ENCODE data around the gene RHOBTB1. TPM values are rescaled to one million over a fixed set of nuclear protein-coding genes. Genes with fewer than 3 reads are reported as not detected.

Gene RHOBTB1
- total RNA-seq, 1 donor from 2014 or later: 17.2 TPM

DNA sequence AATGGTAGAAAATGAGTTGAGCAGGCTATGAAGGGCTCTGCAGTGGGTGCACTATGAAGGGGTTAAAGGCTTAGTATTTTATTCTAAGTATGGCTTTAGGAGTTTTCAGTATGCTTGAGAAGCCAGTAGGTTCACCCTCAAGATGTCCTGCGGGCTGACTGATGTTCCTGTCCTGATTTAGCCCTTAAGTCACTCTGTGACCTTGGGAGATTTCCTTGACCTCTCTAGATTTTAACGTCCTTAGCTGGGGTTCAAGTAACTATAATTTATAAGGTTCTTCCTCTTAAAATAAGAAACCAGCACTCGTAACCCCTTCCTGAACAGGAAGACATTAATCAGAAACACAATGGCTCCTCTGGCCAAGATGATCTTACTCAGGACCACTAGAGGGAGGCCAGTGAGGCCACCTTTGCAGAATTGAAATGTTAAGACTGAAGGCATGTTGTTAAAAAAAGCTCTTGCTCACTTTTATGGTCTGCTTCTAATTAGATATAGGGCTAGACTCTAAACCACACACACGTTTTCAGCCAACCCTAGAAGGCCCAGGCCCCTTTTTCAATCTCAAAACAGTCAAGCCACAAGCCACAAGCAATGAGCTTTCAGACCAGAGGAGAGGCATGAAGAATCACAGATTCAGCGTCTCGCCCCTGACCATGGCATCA, 123.8 kb downstream of the RHOBTB1 start:
- H3K4me1 Mint-ChIP-seq (ENCODE audit: unreplicated experiment): peaks cover 33% of the 10 kb centered on the region
- no peak overlapping the region for H3K4me3 Mint-ChIP-seq (ENCODE audit: unreplicated experiment)
- no peaks in the 10 kb centered on the region for H3K9me3 Mint-ChIP-seq (ENCODE audit: unreplicated experiment)
- H3K27ac Mint-ChIP-seq (ENCODE audit: unreplicated experiment): no peak overlapping the region
- no peaks in the 10 kb centered on the region for H3K27me3 Mint-ChIP-seq (ENCODE audit: unreplicated experiment)
- no peaks in the 10 kb centered on the region for H3K36me3 Mint-ChIP-seq (ENCODE audit: unreplicated experiment)
- no peak for DNase-seq (ENCODE audit: extremely low spot score, unreplicated experiment)
- TF ChIP-seq, protein P1, sequence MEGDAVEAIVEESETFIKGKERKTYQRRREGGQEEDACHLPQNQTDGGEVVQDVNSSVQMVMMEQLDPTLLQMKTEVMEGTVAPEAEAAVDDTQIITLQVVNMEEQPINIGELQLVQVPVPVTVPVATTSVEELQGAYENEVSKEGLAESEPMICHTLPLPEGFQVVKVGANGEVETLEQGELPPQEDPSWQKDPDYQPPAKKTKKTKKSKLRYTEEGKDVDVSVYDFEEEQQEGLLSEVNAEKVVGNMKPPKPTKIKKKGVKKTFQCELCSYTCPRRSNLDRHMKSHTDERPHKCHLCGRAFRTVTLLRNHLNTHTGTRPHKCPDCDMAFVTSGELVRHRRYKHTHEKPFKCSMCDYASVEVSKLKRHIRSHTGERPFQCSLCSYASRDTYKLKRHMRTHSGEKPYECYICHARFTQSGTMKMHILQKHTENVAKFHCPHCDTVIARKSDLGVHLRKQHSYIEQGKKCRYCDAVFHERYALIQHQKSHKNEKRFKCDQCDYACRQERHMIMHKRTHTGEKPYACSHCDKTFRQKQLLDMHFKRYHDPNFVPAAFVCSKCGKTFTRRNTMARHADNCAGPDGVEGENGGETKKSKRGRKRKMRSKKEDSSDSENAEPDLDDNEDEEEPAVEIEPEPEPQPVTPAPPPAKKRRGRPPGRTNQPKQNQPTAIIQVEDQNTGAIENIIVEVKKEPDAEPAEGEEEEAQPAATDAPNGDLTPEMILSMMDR (IDR thresholded peaks at IDR 0.05): peak; percentile 55

Other genes starting within 250 kb of the RHOBTB1 start
- 12.6 and 13.1 TPM in 2 replicates for gene CDK1, start 165.7 kb downstream of the RHOBTB1 start, total RNA-seq